HCT116 (cell line): ENCODE results near the gene PINK1. TPM values are rescaled to one million over a fixed set of nuclear protein-coding genes. Genes with fewer than 3 reads are reported as not detected.

ENCODE experiments used
- ATAC-seq: fragments of 200-7000 bp; cut with Tn5 transposase; 2 replicates; pipeline ENCODE4 v1.9.1; 2020; ENCODE audit warnings: mild to moderate bottlenecking, moderate library complexity
- BruUV-seq: library from RNA; stranded (reverse); fragments of 400-500 nt; replicated peaks from 2 replicates; lab custom pipeline; 2021; lab: Mats Ljungman, UMichigan
- CTCF ChIA-PET: fragments of 300-600 bp; sonication (Branson Sonifier 250); formaldehyde crosslinking; loops from one replicate; lab custom pipeline; 2021; ENCODE audit warnings: antibody characterized with exemption; lab: Charles Lee
- POLR2A ChIA-PET: fragments of 300-600, 350-600 bp; sonication (Branson Sonifier 250); formaldehyde crosslinking; loops from one replicate; lab custom pipeline; 2021; ENCODE audit warnings: antibody characterized with exemption; lab: Charles Lee
- RAD21 ChIA-PET, 2 experiments: fragments of 300-600 bp; sonication (Branson Sonifier 250); formaldehyde crosslinking; loops; one replicate each; lab custom pipeline; 2023; ENCODE audit warnings: low total read pairs in 2 of 2; ENCODE audit not compliant: uncharacterized antibody in 2 of 2, unreplicated experiment in 2 of 2, low non-redundant PET in 1 of 2; lab: Charles Lee
- DNase-seq: peaks from one replicate; pipeline ENCODE4 v3.0.0-alpha.2; 2010; ENCODE audit warnings: low read depth, low spot score
- H2AFZ ChIP-seq: fragments of 200-600 bp; shearing (Covaris generic), sonication (generic); 2 replicates; pipeline ENCODE4 v1.6.1; 2017; ENCODE audit warnings: low read depth, mixed run types, mixed read lengths, antibody characterized with exemption, low read length; ENCODE audit not compliant: poor library complexity, severe bottlenecking
- H3K27ac ChIP-seq: 2 replicates; pipeline ENCODE4 v1.5.1; 2012; ENCODE audit warnings: low read depth, low read length
- H3K27me3 ChIP-seq: fragments of 200-600 bp; sonication (generic); 2 replicates; pipeline ENCODE4 v1.6.1; 2016; ENCODE audit warnings: mixed run types, low read length, mixed read lengths; ENCODE audit not compliant: insufficient read depth
- H3K36me3 ChIP-seq, 2 experiments: fragments of 200-500 bp in 1 of 2; fragments of 200-600 bp in 1 of 2; sonication (Bioruptor generic) in 1 of 2; sonication (generic) in 1 of 2; 2 replicates each; pipeline versions ENCODE4 v1.5.1 to v1.6.1; 2014 to 2016; ENCODE audit warnings: low read length in 2 of 2, inconsistent platforms in 1 of 2, mixed read lengths in 1 of 2, mixed run types in 1 of 2; ENCODE audit not compliant: insufficient read depth in 2 of 2, control insufficient read depth in 1 of 2
- H3K4me1 ChIP-seq, 2 experiments: fragments of 200-600 bp in 1 of 2; sonication (generic) in 1 of 2; 2 replicates each; pipeline versions ENCODE4 v1.5.1 to v1.6.1; 2012 to 2017; ENCODE audit warnings: low read length in 2 of 2, inconsistent platforms in 1 of 2, mild to moderate bottlenecking in 1 of 2, mixed read lengths in 1 of 2, mixed run types in 1 of 2, moderate library complexity in 1 of 2; ENCODE audit not compliant: insufficient read depth in 2 of 2, control insufficient read depth in 1 of 2
- H3K4me2 ChIP-seq: fragments of 200-600 bp; sonication (generic); 2 replicates; pipeline ENCODE4 v1.6.1; 2017; ENCODE audit warnings: mixed run types, low read length, mixed read lengths
- H3K4me3 ChIP-seq, 2 experiments: fragments of 200-600 bp in 1 of 2; sonication (generic) in 1 of 2; replicated peaks in 1 of 2; 2 replicates each; pipeline ENCODE4 v1.5.1; 2011 to 2016; ENCODE audit warnings: low read length in 2 of 2, control low read depth in 1 of 2, low read depth in 1 of 2, mild to moderate bottlenecking in 1 of 2, mixed read lengths in 1 of 2, mixed run types in 1 of 2
- H3K79me2 ChIP-seq: fragments of 200-600 bp; sonication (generic); 2 replicates; pipeline ENCODE4 v1.6.1; 2017; ENCODE audit warnings: mild to moderate bottlenecking, mixed run types, low read length, moderate library complexity, mixed read lengths; ENCODE audit not compliant: insufficient read depth
- H3K9ac ChIP-seq: fragments of 200-600 bp; sonication (generic); 2 replicates; pipeline ENCODE4 v1.6.1; 2016; ENCODE audit warnings: low read length, mixed read lengths
- H3K9me2 ChIP-seq: fragments of 200-600 bp; sonication (generic), shearing (Covaris generic); 2 replicates; pipeline ENCODE4 v1.6.1; 2017; ENCODE audit warnings: mixed run types, mild to moderate bottlenecking, moderate library complexity; ENCODE audit not compliant: insufficient read depth
- H3K9me3 ChIP-seq, 2 experiments: fragments of 200-500 bp in 1 of 2; fragments of 200-600 bp in 1 of 2; sonication (Bioruptor generic) in 1 of 2; sonication (generic) in 1 of 2; 2 replicates each; pipeline ENCODE4 v1.6.1; 2014 to 2017; ENCODE audit warnings: low read length in 2 of 2, mixed read lengths in 2 of 2, inconsistent platforms in 1 of 2, low read depth in 1 of 2, mild to moderate bottlenecking in 1 of 2, mixed run types in 1 of 2, moderate library complexity in 1 of 2; ENCODE audit not compliant: control insufficient read depth in 1 of 2, insufficient read depth in 1 of 2
- H4K20me1 ChIP-seq: fragments of 200-600 bp; sonication (generic), shearing (Covaris generic); 2 replicates; pipeline ENCODE4 v1.6.1; 2017; ENCODE audit warnings: mixed run types, mild to moderate bottlenecking, moderate library complexity; ENCODE audit not compliant: insufficient read depth
- ATF3 ChIP-seq: IDR thresholded peaks from 2 replicates; pipeline ENCODE4 v1.6.1; 2012
- CEBPB ChIP-seq: IDR thresholded peaks from 2 replicates; pipeline ENCODE4 v1.6.1; 2012; ENCODE audit warnings: low read depth
- CTCF ChIP-seq, 3 experiments: fragments of 200-600 bp in 1 of 3; sonication (generic) in 1 of 3; IDR thresholded peaks in 2 of 3; conservative IDR thresholded peaks in 1 of 3; 2 replicates each; pipeline ENCODE4 v1.5.1; 2012 to 2017; ENCODE audit warnings: low read depth in 2 of 3, low read length in 2 of 3, antibody characterized with exemption in 1 of 3, borderline replicate concordance in 1 of 3, control low read depth in 1 of 3, mild to moderate bottlenecking in 1 of 3, mixed read lengths in 1 of 3, mixed run types in 1 of 3, moderate library complexity in 1 of 3; ENCODE audit not compliant: insufficient read depth in 1 of 3
- EGR1 ChIP-seq: IDR thresholded peaks from 2 replicates; pipeline ENCODE4 v1.6.1; 2012; ENCODE audit warnings: low read depth
- ELF1 ChIP-seq: IDR thresholded peaks from 2 replicates; pipeline ENCODE4 v1.6.1; 2012; ENCODE audit warnings: low read depth, borderline replicate concordance
- EZH2 ChIP-seq: fragments of 200-600 bp; sonication (generic); IDR thresholded peaks from 2 replicates; pipeline ENCODE4 v1.6.1; 2017; ENCODE audit warnings: antibody characterized with exemption, mixed run types
- EZH2phosphoT487 ChIP-seq: fragments of 200-600 bp; IDR thresholded peaks from 2 replicates; pipeline ENCODE4 v1.6.1; 2018; ENCODE audit warnings: antibody characterized with exemption, borderline replicate concordance
- FOSL1 ChIP-seq: IDR thresholded peaks from 2 replicates; pipeline ENCODE4 v1.6.1; 2012; ENCODE audit warnings: low read depth
- JUND ChIP-seq: IDR thresholded peaks from 2 replicates; pipeline ENCODE4 v1.6.1; 2012
- MAX ChIP-seq: IDR thresholded peaks from 2 replicates; pipeline ENCODE4 v1.6.1; 2012
- POLR2A ChIP-seq: IDR thresholded peaks from 2 replicates; pipeline ENCODE4 v1.7.0; 2011; ENCODE audit warnings: borderline replicate concordance; ENCODE audit not compliant: insufficient read depth, insufficient read length; ENCODE audit errors: extremely low read depth
- POLR2AphosphoS5 ChIP-seq: IDR thresholded peaks from 2 replicates; pipeline ENCODE4 v1.6.1; 2011; ENCODE audit warnings: mild to moderate bottlenecking, low read depth, low read length, moderate library complexity
- REST ChIP-seq: IDR thresholded peaks from 2 replicates; pipeline ENCODE4 v1.6.1; 2012; ENCODE audit warnings: low read depth
- SP1 ChIP-seq: IDR thresholded peaks from 2 replicates; pipeline ENCODE4 v1.6.1; 2012; ENCODE audit warnings: low read depth
- SRF ChIP-seq: IDR thresholded peaks from 2 replicates; pipeline ENCODE4 v1.6.1; 2012; ENCODE audit warnings: low read depth
- TCF7L2 ChIP-seq: IDR thresholded peaks from 2 replicates; pipeline ENCODE4 v1.7.0; 2011; ENCODE audit warnings: borderline replicate concordance, inconsistent platforms; ENCODE audit not compliant: insufficient read depth, insufficient read length; ENCODE audit errors: extremely low read depth
- YY1 ChIP-seq: IDR thresholded peaks from 2 replicates; pipeline ENCODE4 v1.6.1; 2011; ENCODE audit warnings: low read length, low read depth, moderate library complexity, mild to moderate bottlenecking; ENCODE audit not compliant: insufficient replicate concordance; ENCODE audit errors: extremely low read depth
- ZBTB33 ChIP-seq: IDR thresholded peaks from 2 replicates; pipeline ENCODE4 v1.6.1; 2011; ENCODE audit warnings: mild to moderate bottlenecking, low read length, moderate library complexity; ENCODE audit not compliant: insufficient replicate concordance; ENCODE audit errors: extremely low read depth
- ZFX ChIP-seq: fragments of 450-650 bp; IDR thresholded peaks from 2 replicates; pipeline ENCODE4 v1.6.1; 2017
- ZNF274 ChIP-seq: fragments of 200-500 bp; sonication (Bioruptor generic); IDR thresholded peaks from 2 replicates; pipeline ENCODE4 v1.6.1; 2014; ENCODE audit warnings: mild to moderate bottlenecking, low read depth, low read length, inconsistent platforms
- intact Hi-C: fragments of 100-400 bp; cut with micrococcal nuclease; formaldehyde crosslinking; loops from 2 replicates; pipeline ENCODE4 v1.10.0; 2022
- total RNA-seq: library from RNA; stranded (reverse); gene quantifications from one replicate; pipeline ENCODE4 v1.2.1, GENCODE V29; 2021; ENCODE audit not compliant: unreplicated experiment

The PINK1 gene
- total RNA-seq, 1 experiment from 2014 or later, result 29.4 TPM

- Histone ChIP-seq H3K4me2 (no peak overlapping the region), H3K36me3 (no peaks in the 10 kb centered on the region), H3K4me3 (no peak overlapping the region), H3K27me3 (no peaks in the 10 kb centered on the region), H3K79me2 (no peaks in the 10 kb centered on the region), H3K9ac (no peak overlapping the region), H3K27ac (no peak overlapping the region), H3K4me1 (peaks cover 8 to 22% of the 10 kb centered on the region in 2 experiments), H3K9me3 (no peaks in the 10 kb centered on the region; a peak in 1 of 4 replicates), H2AFZ (no peak overlapping the region), H3K9me2 (no peaks in the 10 kb centered on the region), H4K20me1 (no peaks in the 10 kb centered on the region)
- DNase-seq (no peak), ATAC-seq (no peak)
- intact Hi-C loops, result loop anchor here (2.0 to 10.0 kb wide), 3 partner anchors 110 to 418 kb away; no protein-coding TSS in a partner anchor
- BruUV-seq, result no TSS peak
- ChIA-PET POLR2A (interaction anchor here (0.6 kb wide), 1 partner anchor 746 kb away, joined by 3 read pairs; no protein-coding TSS in a partner anchor), CTCF (interaction anchor here (0.7 to 5.6 kb wide), 12 partner anchors 9 to 127 kb away, joined by 3 to 74 read pairs (median 4); partner anchors contain the start of genes CDA and DDOST), RAD21 (interaction anchor here (2.4 to 2.9 kb wide), 2 partner anchors 57 kb away, joined by 19 to 23 read pairs; no protein-coding TSS in a partner anchor)
- no peak for TF ChIP-seq MAX
- TF ChIP-seq FOSL1, result no peak
- no peak for TF ChIP-seq TCF7L2
- TF ChIP-seq REST, result no peak
- TF ChIP-seq SP1, result no peak
- TF ChIP-seq ZBTB33, result no peak
- TF ChIP-seq YY1, result no peak
- TF ChIP-seq EZH2, result no peak
- no peak for TF ChIP-seq ZNF274
- TF ChIP-seq ATF3, result no peak
- TF ChIP-seq CEBPB, result no peak
- TF ChIP-seq CTCF (IDR thresholded peaks at IDR 0.05 in 2 of 3, conservative IDR thresholded peaks at IDR 0.05 in 1 of 3; ENCODE audit: borderline replicate concordance in 1 of 3, insufficient read depth in 1 of 3, low read depth in 2 of 3, low read length in 2 of 3), result no peak
- no peak for TF ChIP-seq POLR2AphosphoS5
- TF ChIP-seq SRF, result no peak
- TF ChIP-seq POLR2A, result no peak
- TF ChIP-seq EGR1, result no peak
- TF ChIP-seq EZH2phosphoT487, result no peak
- TF ChIP-seq ZFX, result no peak
- TF ChIP-seq ELF1, result no peak
- no peak for TF ChIP-seq JUND
Observed at GRCh38 chr1:20632386-20632785, 872 bp upstream of the PINK1 start.
